ENCODE results near the gene RMDN2.
A peak's percentile ranks its signal among the peaks of the same experiment; 100 is the strongest.

Gene RMDN2

DNA sequence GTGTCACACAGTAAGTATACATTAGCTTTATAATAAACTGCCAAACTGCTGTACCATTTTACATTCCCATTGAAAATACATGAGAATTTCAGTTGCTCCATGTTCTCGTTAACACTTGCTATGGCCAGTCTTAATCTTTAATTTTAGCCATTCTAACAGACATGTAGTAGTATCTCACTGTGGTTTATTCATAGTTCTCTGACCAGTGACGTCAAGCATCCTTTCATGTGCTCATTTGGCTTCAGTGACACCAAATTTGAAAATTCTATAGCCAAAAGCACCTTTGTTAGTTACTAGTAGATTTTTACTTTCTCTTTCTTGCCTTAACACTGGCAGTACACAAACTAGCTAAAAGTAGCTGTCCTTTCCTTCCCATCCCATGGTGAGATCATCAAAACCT is 107.9 kb downstream of the RMDN2 start:
- H3K4me3 ChIP-seq (ENCODE audit: low read depth, low read length), result no peak overlapping the region
- POLR2A ChIA-PET, result no interaction called here
- no peaks in the 10 kb centered on the region; the same call in 1 of the 2 replicates for H3K4me1 ChIP-seq (ENCODE audit: control insufficient read depth, insufficient read depth, low read length)
- peak; percentile 64 for TF ChIP-seq ZNF664 (tag by site-specific recombination; IDR thresholded peaks at IDR 0.05)
- no peak for TF ChIP-seq ZBTB48 (tag by site-specific recombination; IDR thresholded peaks at IDR 0.05)
- no peaks in the 10 kb centered on the region for H3K36me3 ChIP-seq (ENCODE audit: control insufficient read depth in 2 of 2, insufficient read depth in 1 of 2, low read length in 2 of 2)
- no peaks in the 10 kb centered on the region for H3K9me3 ChIP-seq (ENCODE audit: control insufficient read depth, insufficient read depth, low read depth, low read length)
- CTCF ChIA-PET, result interaction anchor here (0.7 kb wide), 1 partner anchor 197 kb away, joined by 3 read pairs; no protein-coding TSS in a partner anchor
- H3K27ac ChIP-seq (ENCODE audit: extremely low read depth, low read depth, low read length), result no peak overlapping the region

DNA sequence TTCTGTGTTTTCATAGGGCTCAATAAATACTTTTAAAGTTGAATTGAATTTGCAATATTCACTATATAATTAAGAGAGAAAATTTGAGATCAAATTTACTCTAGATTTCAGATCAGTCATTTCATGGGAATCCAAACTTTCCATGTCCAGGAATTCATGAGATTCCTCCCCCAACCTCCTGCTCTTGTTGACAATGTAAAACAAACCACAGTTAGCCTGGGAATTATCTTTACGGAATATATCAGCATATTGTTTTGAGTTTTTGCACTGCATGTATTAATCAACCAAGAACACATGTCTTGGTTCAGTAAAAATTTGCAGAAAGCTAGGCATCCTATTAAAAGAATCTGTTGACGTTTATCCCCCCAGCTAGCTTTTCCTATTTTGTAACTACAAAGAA is 108.6 kb downstream of the RMDN2 start:
- Histone ChIP-seq H3K9me3 (ENCODE audit: control insufficient read depth, insufficient read depth, low read depth, low read length) (no peaks in the 10 kb centered on the region), H3K27ac (ENCODE audit: extremely low read depth, low read depth, low read length) (no peak overlapping the region), H3K36me3 (ENCODE audit: control insufficient read depth in 2 of 2, insufficient read depth in 1 of 2, low read length in 2 of 2) (no peaks in the 10 kb centered on the region), H3K4me1 (ENCODE audit: control insufficient read depth, insufficient read depth, low read length) (no peaks in the 10 kb centered on the region; the same call in 1 of the 2 replicates), H3K4me3 (ENCODE audit: low read depth, low read length) (no peak overlapping the region)
- ChIA-PET POLR2A (no interaction called here), CTCF (no interaction called here)
- TF ChIP-seq GLIS1 (tag by site-specific recombination; IDR thresholded peaks at IDR 0.05), result no peak
- no peak for TF ChIP-seq ZNF768 (tag by site-specific recombination; IDR thresholded peaks at IDR 0.05)
- TF ChIP-seq ZNF707 (tag by site-specific recombination; IDR thresholded peaks at IDR 0.05), result no peak
- no peak for TF ChIP-seq MEIS1 (CRISPR knock-in tag; IDR thresholded peaks at IDR 0.05; ENCODE audit: borderline replicate concordance)
- no peak for TF ChIP-seq RBAK (tag by site-specific recombination; IDR thresholded peaks at IDR 0.05)
- no peak for TF ChIP-seq ZNF560 (tag by site-specific recombination; IDR thresholded peaks at IDR 0.05; ENCODE audit: borderline replicate concordance)
- TF ChIP-seq ZNF514 (tag by site-specific recombination; IDR thresholded peaks at IDR 0.05), result no peak
- TF ChIP-seq, protein P1, sequence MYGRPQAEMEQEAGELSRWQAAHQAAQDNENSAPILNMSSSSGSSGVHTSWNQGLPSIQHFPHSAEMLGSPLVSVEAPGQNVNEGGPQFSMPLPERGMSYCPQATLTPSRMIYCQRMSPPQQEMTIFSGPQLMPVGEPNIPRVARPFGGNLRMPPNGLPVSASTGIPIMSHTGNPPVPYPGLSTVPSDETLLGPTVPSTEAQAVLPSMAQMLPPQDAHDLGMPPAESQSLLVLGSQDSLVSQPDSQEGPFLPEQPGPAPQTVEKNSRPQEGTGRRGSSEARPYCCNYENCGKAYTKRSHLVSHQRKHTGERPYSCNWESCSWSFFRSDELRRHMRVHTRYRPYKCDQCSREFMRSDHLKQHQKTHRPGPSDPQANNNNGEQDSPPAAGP (tag by site-specific recombination; IDR thresholded peaks at IDR 0.05), result no peak
- TF ChIP-seq, protein P2, sequence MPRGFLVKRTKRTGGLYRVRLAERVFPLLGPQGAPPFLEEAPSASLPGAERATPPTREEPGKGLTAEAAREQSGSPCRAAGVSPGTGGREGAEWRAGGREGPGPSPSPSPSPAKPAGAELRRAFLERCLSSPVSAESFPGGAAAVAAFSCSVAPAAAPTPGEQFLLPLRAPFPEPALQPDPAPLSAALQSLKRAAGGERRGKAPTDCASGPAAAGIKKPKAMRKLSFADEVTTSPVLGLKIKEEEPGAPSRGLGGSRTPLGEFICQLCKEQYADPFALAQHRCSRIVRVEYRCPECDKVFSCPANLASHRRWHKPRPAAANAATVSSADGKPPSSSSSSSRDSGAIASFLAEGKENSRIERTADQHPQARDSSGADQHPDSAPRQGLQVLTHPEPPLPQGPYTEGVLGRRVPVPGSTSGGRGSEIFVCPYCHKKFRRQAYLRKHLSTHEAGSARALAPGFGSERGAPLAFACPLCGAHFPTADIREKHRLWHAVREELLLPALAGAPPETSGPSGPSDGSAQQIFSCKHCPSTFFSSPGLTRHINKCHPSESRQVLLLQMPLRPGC (tag by site-specific recombination; IDR thresholded peaks at IDR 0.05), result no peak
- no peak for TF ChIP-seq ZNF571 (tag by site-specific recombination; IDR thresholded peaks at IDR 0.05)
- no peak for TF ChIP-seq ZNF561 (tag by site-specific recombination; IDR thresholded peaks at IDR 0.05; ENCODE audit: borderline replicate concordance)
- TF ChIP-seq ZNF585B (tag by site-specific recombination; IDR thresholded peaks at IDR 0.05), result no peak
- TF ChIP-seq, protein P3, sequence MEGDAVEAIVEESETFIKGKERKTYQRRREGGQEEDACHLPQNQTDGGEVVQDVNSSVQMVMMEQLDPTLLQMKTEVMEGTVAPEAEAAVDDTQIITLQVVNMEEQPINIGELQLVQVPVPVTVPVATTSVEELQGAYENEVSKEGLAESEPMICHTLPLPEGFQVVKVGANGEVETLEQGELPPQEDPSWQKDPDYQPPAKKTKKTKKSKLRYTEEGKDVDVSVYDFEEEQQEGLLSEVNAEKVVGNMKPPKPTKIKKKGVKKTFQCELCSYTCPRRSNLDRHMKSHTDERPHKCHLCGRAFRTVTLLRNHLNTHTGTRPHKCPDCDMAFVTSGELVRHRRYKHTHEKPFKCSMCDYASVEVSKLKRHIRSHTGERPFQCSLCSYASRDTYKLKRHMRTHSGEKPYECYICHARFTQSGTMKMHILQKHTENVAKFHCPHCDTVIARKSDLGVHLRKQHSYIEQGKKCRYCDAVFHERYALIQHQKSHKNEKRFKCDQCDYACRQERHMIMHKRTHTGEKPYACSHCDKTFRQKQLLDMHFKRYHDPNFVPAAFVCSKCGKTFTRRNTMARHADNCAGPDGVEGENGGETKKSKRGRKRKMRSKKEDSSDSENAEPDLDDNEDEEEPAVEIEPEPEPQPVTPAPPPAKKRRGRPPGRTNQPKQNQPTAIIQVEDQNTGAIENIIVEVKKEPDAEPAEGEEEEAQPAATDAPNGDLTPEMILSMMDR (tag by site-specific recombination; IDR thresholded peaks at IDR 0.05), result no peak
- no peak for TF ChIP-seq ZFHX2 (tag by site-specific recombination; conservative IDR thresholded peaks at IDR 0.05)
- no peak for TF ChIP-seq KLF1 (tag by site-specific recombination; IDR thresholded peaks at IDR 0.05)
- no peak for TF ChIP-seq ZNF596 (tag by site-specific recombination; IDR thresholded peaks at IDR 0.05)
- TF ChIP-seq, protein P4, sequence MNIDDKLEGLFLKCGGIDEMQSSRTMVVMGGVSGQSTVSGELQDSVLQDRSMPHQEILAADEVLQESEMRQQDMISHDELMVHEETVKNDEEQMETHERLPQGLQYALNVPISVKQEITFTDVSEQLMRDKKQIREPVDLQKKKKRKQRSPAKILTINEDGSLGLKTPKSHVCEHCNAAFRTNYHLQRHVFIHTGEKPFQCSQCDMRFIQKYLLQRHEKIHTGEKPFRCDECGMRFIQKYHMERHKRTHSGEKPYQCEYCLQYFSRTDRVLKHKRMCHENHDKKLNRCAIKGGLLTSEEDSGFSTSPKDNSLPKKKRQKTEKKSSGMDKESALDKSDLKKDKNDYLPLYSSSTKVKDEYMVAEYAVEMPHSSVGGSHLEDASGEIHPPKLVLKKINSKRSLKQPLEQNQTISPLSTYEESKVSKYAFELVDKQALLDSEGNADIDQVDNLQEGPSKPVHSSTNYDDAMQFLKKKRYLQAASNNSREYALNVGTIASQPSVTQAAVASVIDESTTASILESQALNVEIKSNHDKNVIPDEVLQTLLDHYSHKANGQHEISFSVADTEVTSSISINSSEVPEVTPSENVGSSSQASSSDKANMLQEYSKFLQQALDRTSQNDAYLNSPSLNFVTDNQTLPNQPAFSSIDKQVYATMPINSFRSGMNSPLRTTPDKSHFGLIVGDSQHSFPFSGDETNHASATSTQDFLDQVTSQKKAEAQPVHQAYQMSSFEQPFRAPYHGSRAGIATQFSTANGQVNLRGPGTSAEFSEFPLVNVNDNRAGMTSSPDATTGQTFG (tag by site-specific recombination; IDR thresholded peaks at IDR 0.05; ENCODE audit: borderline replicate concordance), result no peak
- no peak for TF ChIP-seq ZNF335 (tag by site-specific recombination; conservative IDR thresholded peaks at IDR 0.05)
- no peak for TF ChIP-seq GLIS2 (tag by site-specific recombination; IDR thresholded peaks at IDR 0.05)
- TF ChIP-seq ZNF776 (tag by site-specific recombination; IDR thresholded peaks at IDR 0.05; ENCODE audit: borderline replicate concordance), result no peak

Data from HEK293 (cell line).